Trophoblast cell (in vitro differentiated cells and primary cell): ENCODE data around the gene ARHGAP27.

Experiments
- DNase-seq, 2 donors: peaks; one replicate each; pipeline ENCODE4 v3.0.0-alpha.2; 2016
- H2AFZ ChIP-seq: 2 replicates; pipeline ENCODE4 v1.6.1; 2013; ENCODE audit warnings: low read length, moderate library complexity, mild to moderate bottlenecking; ENCODE audit not compliant: insufficient read depth, poor library complexity
- H2AK5ac ChIP-seq: 2 replicates; pipeline ENCODE4 v1.6.1; 2013; ENCODE audit warnings: mild to moderate bottlenecking, low read length
- H2BK120ac ChIP-seq: 2 replicates; pipeline ENCODE4 v1.6.1; 2013; ENCODE audit warnings: low read length, mild to moderate bottlenecking, moderate library complexity; ENCODE audit not compliant: insufficient read depth, poor library complexity
- H2BK12ac ChIP-seq: 2 replicates; pipeline ENCODE4 v1.6.1; 2013; ENCODE audit warnings: mild to moderate bottlenecking, low read length, moderate library complexity
- H2BK5ac ChIP-seq: 2 replicates; pipeline ENCODE4 v1.6.1; 2013; ENCODE audit warnings: low read length, low read depth, moderate library complexity, mild to moderate bottlenecking; ENCODE audit not compliant: poor library complexity
- H3K14ac ChIP-seq: 2 replicates; pipeline ENCODE4 v1.6.1; 2013; ENCODE audit warnings: mild to moderate bottlenecking, low read length
- H3K18ac ChIP-seq: 2 replicates; pipeline ENCODE4 v1.6.1; 2013; ENCODE audit warnings: mild to moderate bottlenecking, low read length
- H3K23ac ChIP-seq: 2 replicates; pipeline ENCODE4 v1.6.1; 2013; ENCODE audit warnings: low read length
- H3K27ac ChIP-seq: 2 replicates; pipeline ENCODE4 v1.5.1; 2013; ENCODE audit warnings: low read depth, mild to moderate bottlenecking, inconsistent platforms, low read length, moderate library complexity
- H3K27me3 ChIP-seq: 2 replicates; pipeline ENCODE4 v1.6.1; 2013; ENCODE audit warnings: inconsistent platforms, mild to moderate bottlenecking, low read length, moderate library complexity; ENCODE audit not compliant: insufficient read depth
- H3K36me3 ChIP-seq, 2 experiments: 1 replicate in 1 of 2; 2 replicates in 1 of 2; pipeline ENCODE4 v1.6.1; 2013; ENCODE audit warnings: low read length in 2 of 2, mild to moderate bottlenecking in 2 of 2, moderate library complexity in 1 of 2; ENCODE audit not compliant: insufficient read depth in 2 of 2, control insufficient read depth in 1 of 2
- H3K4ac ChIP-seq: 2 replicates; pipeline ENCODE4 v1.6.1; 2013; ENCODE audit warnings: low read depth, mild to moderate bottlenecking, low read length, moderate library complexity
- H3K4me1 ChIP-seq, 2 experiments: 1 replicate in 1 of 2; 2 replicates in 1 of 2; pipeline ENCODE4 v1.6.1; 2013; ENCODE audit warnings: low read length in 2 of 2, mild to moderate bottlenecking in 2 of 2, moderate library complexity in 1 of 2; ENCODE audit not compliant: insufficient read depth in 2 of 2, control insufficient read depth in 1 of 2
- H3K4me2 ChIP-seq: 2 replicates; pipeline ENCODE4 v1.6.1; 2013; ENCODE audit warnings: inconsistent platforms, mild to moderate bottlenecking, low read length, moderate library complexity
- H3K4me3 ChIP-seq: 2 replicates; pipeline ENCODE4 v1.5.1; 2013; ENCODE audit warnings: mild to moderate bottlenecking, low read depth, low read length, inconsistent platforms
- H3K79me1 ChIP-seq: one replicate; pipeline ENCODE4 v1.6.1; 2013; ENCODE audit warnings: low read length
- H3K79me2 ChIP-seq: 2 replicates; pipeline ENCODE4 v1.6.1; 2013; ENCODE audit warnings: low read length, mild to moderate bottlenecking; ENCODE audit not compliant: control insufficient read depth, insufficient read depth, poor library complexity
- H3K9ac ChIP-seq: 2 replicates; pipeline ENCODE4 v1.6.1; 2013; ENCODE audit warnings: mild to moderate bottlenecking, low read length
- H3K9me3 ChIP-seq: 2 replicates; pipeline ENCODE4 v1.6.1; 2013; ENCODE audit warnings: low read depth, mild to moderate bottlenecking, control low read depth, inconsistent platforms, low read length; ENCODE audit not compliant: insufficient read depth
- H4K12ac ChIP-seq: 2 replicates; pipeline ENCODE4 v1.6.1; 2013; ENCODE audit warnings: low read depth, mild to moderate bottlenecking, low read length, moderate library complexity
- H4K8ac ChIP-seq: 2 replicates; pipeline ENCODE4 v1.6.1; 2013; ENCODE audit warnings: low read depth, mild to moderate bottlenecking, low read length, moderate library complexity
- H4K91ac ChIP-seq: one replicate; pipeline ENCODE4 v1.6.1; 2013; ENCODE audit warnings: low read depth, mild to moderate bottlenecking, low read length, moderate library complexity
- WGBS: extraction: QIAGEN DNeasy Blood & Tissue Kit; methylation state at CpG from one replicate; pipeline ENCODE4 v1.1.7; 2013; ENCODE audit warnings: missing lambda C conversion rate; ENCODE audit not compliant: insufficient read length, insufficient coverage; ENCODE audit errors: extremely low coverage; 5-methylcytosine and 5-hydroxymethylcytosine counted together

ARHGAP27 gene

GRCh38 chr17:45351831-45352230, 80.8 kb downstream of the ARHGAP27 start:
- WGBS: no CpG with 5 or more reads among the region's 2 CpGs
- H4K8ac ChIP-seq: no peak overlapping the region
- H3K79me1 ChIP-seq: no peaks in the 10 kb centered on the region
- no peak for DNase-seq
- H2BK12ac ChIP-seq: no peak overlapping the region
- H4K91ac ChIP-seq: no peak overlapping the region
- no peak overlapping the region for H2BK120ac ChIP-seq
- no peak overlapping the region for H2AFZ ChIP-seq
- no peak overlapping the region for H3K23ac ChIP-seq
- H2AK5ac ChIP-seq: no peak overlapping the region
- no peak overlapping the region for H3K9ac ChIP-seq
- H3K4ac ChIP-seq: no peak overlapping the region
- H3K27ac ChIP-seq: no peak overlapping the region
- H3K4me3 ChIP-seq: no peak overlapping the region
- H3K79me2 ChIP-seq: no peaks in the 10 kb centered on the region
- peaks cover 4% of the 10 kb centered on the region for H3K9me3 ChIP-seq
- no peak overlapping the region for H3K14ac ChIP-seq
- H3K4me1 ChIP-seq: peaks cover 0 to 4% of the 10 kb centered on the region in 2 experiments
- H2BK5ac ChIP-seq: no peak overlapping the region
- no peaks in the 10 kb centered on the region for H3K36me3 ChIP-seq
- H3K18ac ChIP-seq: no peak overlapping the region
- no peak overlapping the region for H4K12ac ChIP-seq
- H3K27me3 ChIP-seq: no peaks in the 10 kb centered on the region
- H3K4me2 ChIP-seq: no peak overlapping the region

- Histone ChIP-seq H3K4me3 (no peak overlapping the region), H2BK12ac (no peak overlapping the region), H2AK5ac (no peak overlapping the region), H2BK5ac (no peak overlapping the region), H4K91ac (no peak overlapping the region), H4K8ac (no peak overlapping the region), H2BK120ac (no peak overlapping the region), H3K9me3 (no peaks in the 10 kb centered on the region), H3K9ac (no peak overlapping the region), H2AFZ (no peak overlapping the region), H3K4me2 (no peak overlapping the region), H3K23ac (no peak overlapping the region), H3K36me3 (no peaks in the 10 kb centered on the region), H3K4ac (no peak overlapping the region), H3K27ac (no peak overlapping the region), H3K18ac (no peak overlapping the region), H3K79me2 (no peaks in the 10 kb centered on the region), H3K14ac (no peak overlapping the region), H3K4me1 (no peaks in the 10 kb centered on the region), H4K12ac (no peak overlapping the region), H3K27me3 (no peaks in the 10 kb centered on the region), H3K79me1 (no peaks in the 10 kb centered on the region)
- WGBS: no CpG with 5 or more reads among the region's 6 CpGs
- no peak for DNase-seq
These were observed 85.2 kb downstream of the ARHGAP27 start for GRCh38 chr17:45347444-45347843.

GRCh38 chr17:45346216-45347015, 86.3 kb downstream of the ARHGAP27 start:
- Histone ChIP-seq H3K27me3 (no peaks in the 10 kb centered on the region), H3K18ac (no peak overlapping the region), H3K4me1 (peaks cover 0 to 5% of the 10 kb centered on the region in 2 experiments), H3K23ac (no peak overlapping the region), H3K4me2 (no peak overlapping the region), H3K14ac (no peak overlapping the region), H3K36me3 (no peaks in the 10 kb centered on the region), H2BK120ac (no peak overlapping the region), H2BK12ac (no peak overlapping the region), H3K27ac (no peak overlapping the region), H3K79me1 (no peaks in the 10 kb centered on the region), H3K9me3 (no peaks in the 10 kb centered on the region), H2AK5ac (no peak overlapping the region), H4K8ac (no peak overlapping the region), H4K91ac (no peak overlapping the region), H2AFZ (no peak overlapping the region), H3K4me3 (no peak overlapping the region), H4K12ac (no peak overlapping the region), H2BK5ac (no peak overlapping the region), H3K9ac (no peak overlapping the region), H3K79me2 (no peaks in the 10 kb centered on the region), H3K4ac (no peak overlapping the region)
- DNase-seq: no peak
- WGBS: no CpG with 5 or more reads among the region's 13 CpGs

GRCh38 chr17:45345554-45346215, 87.0 kb downstream of the ARHGAP27 start:
- H2BK120ac ChIP-seq: no peak overlapping the region
- H3K4me3 ChIP-seq: no peak overlapping the region
- H3K27me3 ChIP-seq: no peaks in the 10 kb centered on the region
- no peaks in the 10 kb centered on the region for H3K79me2 ChIP-seq
- no peaks in the 10 kb centered on the region for H3K9me3 ChIP-seq
- H3K79me1 ChIP-seq: no peaks in the 10 kb centered on the region
- no peak overlapping the region for H4K91ac ChIP-seq
- no peak overlapping the region for H3K4ac ChIP-seq
- H3K23ac ChIP-seq: no peak overlapping the region
- no peak overlapping the region for H2BK5ac ChIP-seq
- no peak overlapping the region for H3K14ac ChIP-seq
- WGBS: no CpG with 5 or more reads among the region's 3 CpGs
- H3K4me2 ChIP-seq: no peak overlapping the region
- DNase-seq: no peak
- no peak overlapping the region for H3K9ac ChIP-seq
- H3K36me3 ChIP-seq: no peaks in the 10 kb centered on the region
- no peak overlapping the region for H3K18ac ChIP-seq
- no peak overlapping the region for H3K27ac ChIP-seq
- H2BK12ac ChIP-seq: no peak overlapping the region
- no peak overlapping the region for H4K12ac ChIP-seq
- H2AFZ ChIP-seq: no peak overlapping the region
- H2AK5ac ChIP-seq: no peak overlapping the region
- no peak overlapping the region for H4K8ac ChIP-seq
- peaks cover 0 to 5% of the 10 kb centered on the region in 2 experiments for H3K4me1 ChIP-seq
